ENCODE measurements around the gene ARL5A.

Gene ARL5A

DNA sequence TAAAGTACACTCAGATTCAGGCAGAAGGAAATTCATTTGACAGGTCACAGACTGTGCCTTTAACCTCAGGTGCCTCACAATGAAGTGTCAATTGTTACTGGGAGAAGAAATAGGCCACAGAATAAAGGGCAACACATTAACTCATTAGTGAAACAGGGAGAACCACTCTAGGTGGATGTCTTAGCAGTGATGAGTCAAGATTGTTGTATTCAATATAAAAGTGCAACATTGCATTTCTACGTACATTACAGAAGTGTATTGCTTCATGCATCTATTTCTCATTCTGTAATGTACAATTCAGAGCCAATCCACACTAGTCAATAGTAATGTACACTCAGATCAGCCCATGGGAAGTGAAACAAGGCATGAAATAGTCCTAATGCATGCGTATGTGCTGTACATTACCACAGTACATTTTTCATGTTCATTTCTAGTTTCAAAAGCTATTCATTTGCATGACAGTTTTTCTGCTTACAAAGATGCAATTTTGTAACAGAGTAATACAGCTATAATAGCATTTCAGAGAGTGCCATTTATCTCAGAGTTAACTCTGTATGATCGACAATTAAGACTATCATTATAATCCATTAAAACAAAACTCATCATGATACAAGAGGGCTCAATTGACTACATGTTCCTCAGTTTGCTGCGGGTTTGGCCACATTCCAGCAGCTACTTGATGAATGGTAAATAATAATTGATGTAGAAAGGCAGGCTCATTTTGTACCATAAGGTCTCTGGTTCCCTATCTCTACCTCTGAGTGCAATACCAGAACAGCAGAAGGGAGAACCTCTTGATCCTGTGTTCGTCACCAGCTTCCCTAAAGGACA is 12.2 kb upstream of the ARL5A start:
- no peak for DNase-seq (ENCODE audit: low read depth)

- no peak for DNase-seq (ENCODE audit: low read depth)
Measured at GRCh38 chr2:151837926-151838325, 9.7 kb upstream of the ARL5A start.

- DNase-seq (ENCODE audit: low read depth): no peak
Measured at GRCh38 chr2:151833984-151834383, 5.8 kb upstream of the ARL5A start.

GRCh38 chr2:151830961-151831360 is 2.7 kb upstream of the ARL5A start:
- DNase-seq (ENCODE audit: low read depth): no peak

- no peak for DNase-seq (ENCODE audit: low read depth)
Measured at GRCh38 chr2:151828890-151829324, 686 bp upstream of the ARL5A start.

GRCh38 chr2:151827564-151828142 is 568 bp downstream of the ARL5A start:
- DNase-seq (ENCODE audit: low read depth): no peak

DNA sequence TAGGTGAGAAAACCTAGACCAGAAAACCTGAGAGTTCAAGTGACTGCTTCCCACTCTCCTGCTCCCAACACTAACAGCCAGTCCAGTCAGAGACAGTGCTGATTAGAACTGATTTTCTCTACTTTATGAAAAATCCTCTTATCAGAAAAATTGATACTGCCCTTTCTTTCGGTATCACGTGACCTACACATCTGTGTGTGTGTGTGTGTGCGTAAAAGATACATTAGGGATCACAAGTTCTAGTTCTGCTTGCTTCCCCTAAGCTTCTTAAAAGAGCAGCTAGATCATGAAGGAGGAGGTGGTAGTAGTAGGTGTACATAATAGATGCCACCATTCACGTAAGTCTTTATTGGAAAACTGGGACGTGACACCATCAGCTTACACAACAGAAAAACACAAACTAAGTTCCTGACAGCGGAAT is 1.5 kb downstream of the ARL5A start:
- DNase-seq (ENCODE audit: low read depth): no peak

GRCh38 chr2:151824886-151825285 is 3.3 kb downstream of the ARL5A start:
- no peak for DNase-seq (ENCODE audit: low read depth)

DNA sequence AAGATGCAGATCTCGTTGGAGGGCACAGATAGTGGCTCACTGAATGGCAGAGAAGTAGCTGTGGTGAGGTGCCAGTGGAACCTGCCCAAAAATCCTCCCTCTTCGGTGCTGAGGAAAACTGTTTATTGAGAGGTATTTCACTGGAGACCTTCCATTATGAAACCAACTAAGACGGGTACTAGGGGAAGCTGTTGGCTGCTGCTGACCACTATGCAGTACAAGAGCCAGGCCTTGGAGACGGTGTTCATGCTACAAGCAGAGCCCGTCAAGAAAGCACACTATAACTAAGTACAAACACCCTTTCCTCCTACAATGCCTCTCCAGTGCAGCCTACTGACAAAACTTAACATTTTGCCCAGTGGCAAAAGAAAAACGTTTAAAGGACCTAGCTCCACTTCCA is 4.6 kb downstream of the ARL5A start:
- DNase-seq (ENCODE audit: low read depth): no peak

DNA sequence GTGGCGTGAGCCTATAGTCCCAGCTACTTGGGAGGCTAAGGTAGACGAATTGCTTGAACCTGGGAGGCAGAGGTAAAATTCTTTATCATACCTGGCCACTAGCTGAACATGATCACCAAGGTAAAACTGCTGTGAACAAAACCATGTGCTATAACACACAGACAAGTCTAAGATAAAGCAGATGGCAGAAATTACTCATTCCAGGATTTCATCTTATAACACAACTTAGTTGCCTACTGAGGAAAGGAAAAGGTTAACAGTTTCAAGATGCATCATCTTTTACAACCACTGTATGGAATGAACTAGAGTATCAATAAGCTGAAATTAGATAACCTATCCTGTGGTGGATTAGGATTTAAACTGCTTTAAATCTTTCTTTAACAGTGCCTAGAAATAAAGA is 8.3 kb downstream of the ARL5A start:
- DNase-seq (ENCODE audit: low read depth): no peak

GRCh38 chr2:151817929-151818328 is 10.3 kb downstream of the ARL5A start:
- DNase-seq (ENCODE audit: low read depth): no peak

GRCh38 chr2:151816843-151817242 is 11.4 kb downstream of the ARL5A start:
- DNase-seq (ENCODE audit: low read depth): no peak

DNA sequence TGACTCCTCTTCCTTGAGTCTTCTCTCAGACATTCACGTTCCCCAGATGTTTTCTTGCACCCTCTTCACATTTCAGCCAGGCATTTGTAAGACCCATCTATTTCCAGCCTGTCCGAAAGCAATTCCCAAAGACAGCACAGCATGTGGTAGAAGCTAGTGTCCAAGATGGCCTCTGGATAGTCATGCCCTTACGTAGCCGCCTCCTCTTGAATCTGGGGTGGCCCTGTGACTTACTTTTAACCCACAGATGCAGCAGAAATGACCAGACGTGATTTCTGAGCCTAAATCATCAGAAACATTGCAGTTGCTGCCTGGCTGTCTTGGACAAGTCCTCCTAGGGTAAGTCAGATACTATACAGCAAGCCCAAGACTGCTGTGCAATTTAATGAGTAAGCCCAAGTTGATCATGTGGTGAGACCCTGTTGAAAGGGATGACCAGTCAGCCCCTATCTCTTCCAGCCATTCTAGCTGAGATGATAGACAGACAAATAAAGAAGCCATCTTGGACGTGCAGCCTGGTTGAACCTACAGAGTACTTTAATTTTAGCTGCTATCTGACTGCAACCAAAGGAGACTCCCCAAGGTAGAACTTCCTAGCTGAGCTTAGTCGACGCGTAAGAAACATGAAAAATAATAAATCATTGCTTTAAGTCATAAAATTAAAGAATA is 12.3 kb downstream of the ARL5A start:
- DNase-seq (ENCODE audit: low read depth): no peak

DNA sequence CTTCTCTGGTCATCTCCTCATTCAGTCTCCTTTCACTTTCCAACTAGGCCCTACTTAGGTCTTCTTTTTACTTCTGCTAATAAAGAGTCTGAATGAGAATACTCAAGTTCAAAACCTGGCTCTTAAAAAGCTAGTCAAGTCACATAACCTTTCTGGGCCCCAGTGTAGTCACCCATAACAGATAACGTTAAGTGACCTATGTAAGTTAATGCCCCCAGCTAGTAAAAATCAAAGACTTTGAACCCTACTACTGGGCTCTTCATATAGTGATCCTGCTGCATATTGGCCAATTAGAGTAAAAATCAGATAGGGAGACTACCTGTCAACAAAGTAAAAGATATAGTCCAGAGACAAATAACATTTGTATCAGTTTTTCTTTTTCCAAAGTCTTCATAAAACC is 17.7 kb downstream of the ARL5A start:
- no peak for DNase-seq (ENCODE audit: low read depth)

GRCh38 chr2:151809073-151809383 is 19.2 kb downstream of the ARL5A start:
- no peak for DNase-seq (ENCODE audit: low read depth)

DNA sequence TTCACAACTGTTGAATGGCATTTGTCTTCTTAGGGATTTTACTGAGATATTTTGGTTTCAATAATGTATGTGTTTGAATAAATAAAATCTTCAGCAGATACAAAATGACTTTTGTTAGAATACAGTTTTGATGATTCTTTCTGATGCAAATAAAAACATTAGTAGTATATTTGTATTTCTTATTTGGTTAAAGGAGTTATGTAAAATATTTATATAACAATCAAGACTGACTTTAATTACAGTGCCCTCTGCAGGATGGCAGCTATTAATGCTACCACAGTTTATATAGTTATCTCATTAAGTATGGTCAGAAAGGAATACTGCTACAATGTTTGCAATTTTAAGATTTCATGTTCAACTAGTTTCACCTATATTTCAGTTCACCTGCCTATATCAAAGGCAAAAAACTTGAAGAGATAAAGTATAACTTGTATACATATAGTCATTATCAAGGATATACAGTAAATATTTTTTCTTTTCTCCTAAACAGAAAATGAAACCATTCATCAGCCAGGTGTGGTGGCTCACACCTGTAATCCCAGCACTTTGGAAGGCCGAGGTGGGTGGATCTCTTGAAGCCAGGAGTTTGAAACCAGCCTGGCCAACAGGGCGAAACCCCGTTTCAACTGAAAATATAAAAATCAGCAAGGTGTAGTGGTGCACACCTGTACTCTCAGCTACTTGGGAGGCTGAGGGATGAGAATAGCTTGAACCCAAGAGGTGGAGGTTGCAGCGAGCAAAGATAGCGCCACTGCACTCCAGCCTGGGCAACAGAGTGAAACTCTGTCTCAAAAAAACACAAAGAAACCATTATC is 19.8 kb downstream of the ARL5A start:
- no peak for DNase-seq (ENCODE audit: low read depth)

- no peak for DNase-seq (ENCODE audit: low read depth)
Measured at GRCh38 chr2:151805961-151806360, 22.3 kb downstream of the ARL5A start.

- DNase-seq (ENCODE audit: low read depth): no peak
Measured at GRCh38 chr2:151805343-151805742, 22.9 kb downstream of the ARL5A start.

DNA sequence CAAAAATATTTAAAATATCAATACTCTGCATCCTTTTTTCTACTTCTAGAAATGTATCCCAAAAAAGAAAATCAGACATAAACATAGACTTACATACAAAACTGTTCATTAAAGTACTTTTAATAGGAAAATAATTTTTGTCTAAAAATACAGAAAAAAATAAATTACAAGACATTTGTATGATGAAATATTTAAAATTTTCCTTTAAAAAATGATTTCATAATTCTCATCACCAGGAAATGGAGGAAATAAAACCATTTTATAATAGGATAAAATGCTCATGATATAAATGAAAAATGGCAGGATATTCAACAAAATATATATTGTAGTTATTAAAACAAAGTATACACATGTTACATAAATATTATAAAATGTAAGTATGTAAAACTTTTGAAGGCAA is 24.4 kb downstream of the ARL5A start:
- no peak for DNase-seq (ENCODE audit: low read depth)

DNA sequence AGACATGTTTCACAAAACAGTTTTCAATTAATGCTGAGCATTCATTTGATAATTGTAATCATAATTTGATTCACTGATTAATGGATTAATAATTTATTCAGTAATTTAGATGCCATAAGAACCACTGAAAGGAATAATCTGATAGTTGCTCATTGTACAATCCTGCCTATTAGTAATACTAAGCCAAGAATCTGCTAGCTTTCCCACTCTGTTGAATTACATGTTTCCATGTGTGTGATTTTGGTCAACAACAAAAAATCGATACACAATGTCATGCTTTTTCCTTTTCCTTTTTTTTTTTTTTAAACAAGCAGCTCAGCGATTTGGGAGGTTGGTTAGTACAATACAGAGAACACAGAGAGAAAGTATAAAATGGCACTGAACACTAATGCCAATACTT is 25.9 kb downstream of the ARL5A start:
- no peak for DNase-seq (ENCODE audit: low read depth)

DNA sequence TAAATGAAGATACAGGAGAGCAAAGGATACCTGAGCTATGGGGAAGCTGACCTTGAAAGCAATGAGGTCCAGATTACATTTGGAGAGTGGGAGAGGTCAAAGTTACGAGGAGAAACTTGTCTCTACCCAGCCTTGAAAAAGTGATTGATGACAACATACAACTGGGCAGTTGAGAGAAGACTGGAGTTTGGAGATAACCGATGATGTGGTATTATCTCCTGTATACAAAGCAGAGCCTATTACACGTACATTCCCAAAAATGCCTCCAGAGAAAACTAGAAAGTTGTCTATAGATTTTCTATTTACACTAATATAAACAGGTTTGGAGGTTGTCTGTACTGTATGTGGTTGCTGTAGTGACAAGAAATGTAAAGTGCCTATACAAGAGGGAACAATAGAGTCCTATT is 28.3 kb downstream of the ARL5A start:
- no peak for DNase-seq (ENCODE audit: low read depth)

DNA sequence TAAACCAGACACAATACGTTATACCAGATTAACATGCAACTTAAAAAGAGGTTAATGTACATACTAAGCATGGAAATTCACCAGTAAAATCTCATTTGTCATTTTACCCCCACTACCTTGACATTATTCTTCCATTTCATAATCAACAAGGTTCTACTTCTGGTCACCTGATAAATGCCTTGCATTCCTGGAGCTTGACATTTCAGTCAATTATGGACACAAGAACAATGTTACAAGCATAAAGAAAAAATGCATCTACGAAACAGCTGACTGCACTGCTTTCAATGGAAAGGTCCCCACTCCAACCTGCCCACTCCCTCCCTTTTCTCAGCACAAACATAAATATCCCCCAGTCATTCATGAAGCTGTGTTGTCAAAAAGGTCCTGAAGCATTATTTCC is 31.4 kb downstream of the ARL5A start:
- no peak for DNase-seq (ENCODE audit: low read depth)
